Mucosa of rectum (tissue), 2 donors: ENCODE data around the gene SH3BGRL.
"Not testable (repeated sequence)": the region's sequence is repeated elsewhere in the genome, so short reads cannot be mapped to it uniquely, and the experiment has no call there.

ENCODE experiments used
- H3K27ac ChIP-seq, 2 donors: one replicate each; pipeline ENCODE4 v1.7.0; 2013; ENCODE audit warnings: inconsistent platforms in 2 of 2, low read depth in 2 of 2, low read length in 2 of 2
- H3K27me3 ChIP-seq, 2 donors: one replicate each; pipeline ENCODE4 v1.7.0; 2013; ENCODE audit warnings: low read length in 2 of 2; ENCODE audit not compliant: control insufficient read depth in 2 of 2, insufficient read depth in 2 of 2
- H3K36me3 ChIP-seq, 2 donors: one replicate each; pipeline ENCODE4 v1.7.0; 2013; ENCODE audit warnings: low read length in 2 of 2; ENCODE audit not compliant: control insufficient read depth in 2 of 2, insufficient read depth in 2 of 2
- H3K4me1 ChIP-seq, 2 donors: one replicate each; pipeline ENCODE4 v1.7.0; 2013; ENCODE audit warnings: low read length in 2 of 2, mild to moderate bottlenecking in 1 of 2; ENCODE audit not compliant: control insufficient read depth in 2 of 2, insufficient read depth in 2 of 2
- H3K4me3 ChIP-seq, 2 donors: one replicate each; pipeline ENCODE4 v1.7.0; 2013; ENCODE audit warnings: low read length in 2 of 2
- H3K9ac ChIP-seq, 2 donors: one replicate each; pipeline ENCODE4 v1.7.0; 2013; ENCODE audit warnings: low read length in 2 of 2, low read depth in 1 of 2, mild to moderate bottlenecking in 1 of 2
- H3K9me3 ChIP-seq, 2 donors: one replicate each; pipeline ENCODE4 v1.7.0; 2013; ENCODE audit warnings: low read length in 2 of 2; ENCODE audit not compliant: control insufficient read depth in 2 of 2
- donor health status: healthy.
- donor health status: Normal muscosa, but diverticular disease.

SH3BGRL gene

DNA sequence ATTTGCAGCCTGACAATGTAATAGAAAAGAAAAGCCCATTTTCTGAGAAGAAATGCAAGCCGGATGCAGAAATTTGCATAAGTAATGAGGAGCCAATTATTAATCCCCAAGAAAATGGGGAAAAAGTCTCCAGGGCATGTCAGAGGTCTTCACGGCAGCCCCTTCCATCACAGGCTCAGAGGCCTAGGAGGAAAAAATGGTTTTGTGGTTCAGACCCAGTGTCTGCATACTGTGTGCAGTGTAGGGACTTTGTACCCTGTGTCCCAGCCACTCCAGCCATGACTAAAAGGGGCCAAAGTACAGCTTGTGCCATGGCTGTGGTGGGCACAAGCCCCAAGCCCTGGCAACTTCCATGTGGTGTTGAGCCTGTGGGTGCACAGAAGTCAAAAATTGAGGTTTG, 92.2 kb downstream of the SH3BGRL start:
- no peaks in the 10 kb centered on the region for H3K36me3 ChIP-seq
- H3K4me3 ChIP-seq: no peak overlapping the region
- H3K4me1 ChIP-seq: no peaks in the 10 kb centered on the region
- peaks cover 0 to 7% of the 10 kb centered on the region in 2 donors for H3K9me3 ChIP-seq
- H3K27me3 ChIP-seq: no peaks in the 10 kb centered on the region
- H3K27ac ChIP-seq: no peak overlapping the region
- no peak overlapping the region for H3K9ac ChIP-seq

DNA sequence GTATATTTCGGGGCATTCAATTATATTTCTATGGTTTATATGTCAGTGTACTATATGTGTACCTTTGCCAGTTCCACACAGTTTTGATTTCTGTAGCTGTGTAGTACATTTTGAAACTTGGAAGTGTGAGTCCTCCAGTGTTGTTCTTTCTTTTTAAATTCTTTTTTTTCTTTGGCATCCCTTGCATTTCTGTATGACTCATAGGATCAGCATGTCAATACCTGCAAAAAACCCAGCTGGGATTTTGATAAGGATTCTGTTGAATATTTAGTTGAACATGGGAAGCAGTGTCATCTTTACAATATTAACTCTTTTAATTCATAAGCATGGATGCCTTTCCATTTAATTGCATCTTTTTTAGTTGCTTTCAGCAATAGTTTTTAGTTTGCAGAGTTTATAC, 100.0 kb downstream of the SH3BGRL start:
- Histone ChIP-seq H3K4me3 (no peak overlapping the region), H3K4me1 (no peaks in the 10 kb centered on the region), H3K36me3 (no peaks in the 10 kb centered on the region), H3K27me3 (no peaks in the 10 kb centered on the region), H3K9ac (no peak overlapping the region), H3K9me3 (no peaks in the 10 kb centered on the region), H3K27ac (no peak overlapping the region)

DNA sequence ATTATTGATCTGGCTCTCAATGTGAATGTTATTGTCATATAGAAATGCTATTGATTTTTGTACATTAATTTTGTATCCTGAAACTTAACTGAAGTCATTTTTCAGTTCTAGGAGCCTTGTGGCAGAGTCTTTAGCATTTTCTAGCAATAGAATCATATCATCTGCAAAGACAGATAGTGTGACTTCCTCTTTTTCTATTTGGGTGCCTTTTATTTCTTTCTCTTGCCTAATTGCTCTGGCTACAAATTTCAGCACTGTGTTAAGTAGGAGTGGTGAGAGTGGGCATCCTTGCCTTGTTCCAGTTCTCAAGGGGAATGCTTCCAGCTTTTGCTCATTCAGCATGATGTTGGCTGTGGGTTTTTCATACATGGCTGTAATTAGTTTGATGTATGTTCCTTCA, 102.7 kb downstream of the SH3BGRL start:
- Histone ChIP-seq H3K4me3 (no peak overlapping the region), H3K27me3 (no peaks in the 10 kb centered on the region), H3K9me3 (no peaks in the 10 kb centered on the region), H3K36me3 (no peaks in the 10 kb centered on the region), H3K4me1 (no peaks in the 10 kb centered on the region), H3K9ac (no peak overlapping the region), H3K27ac (no peak overlapping the region)

DNA sequence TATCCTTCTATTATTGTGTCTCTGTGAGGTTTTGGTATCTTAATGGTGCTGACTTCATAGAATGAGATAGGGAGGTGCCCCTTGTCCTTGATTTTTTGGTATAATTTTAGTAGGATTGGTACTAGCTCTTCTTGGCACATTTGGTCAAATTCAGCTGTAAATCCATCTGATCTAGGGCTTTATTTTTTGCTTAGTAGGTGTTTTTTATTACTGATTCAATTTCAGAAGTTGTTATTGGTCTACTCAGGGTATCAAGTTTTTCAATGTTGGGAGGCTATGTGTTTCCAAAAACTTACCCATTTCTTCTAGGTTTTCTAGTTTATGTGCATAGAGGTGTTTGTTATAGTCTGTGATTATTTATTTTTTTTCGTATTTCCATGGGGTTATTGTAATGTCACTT, 103.3 kb downstream of the SH3BGRL start:
- H3K4me1 ChIP-seq: no peaks in the 10 kb centered on the region
- no peak overlapping the region for H3K4me3 ChIP-seq
- no peak overlapping the region for H3K27ac ChIP-seq
- H3K27me3 ChIP-seq: no peaks in the 10 kb centered on the region
- no peaks in the 10 kb centered on the region for H3K36me3 ChIP-seq
- no peak overlapping the region for H3K9ac ChIP-seq
- no peaks in the 10 kb centered on the region for H3K9me3 ChIP-seq

DNA sequence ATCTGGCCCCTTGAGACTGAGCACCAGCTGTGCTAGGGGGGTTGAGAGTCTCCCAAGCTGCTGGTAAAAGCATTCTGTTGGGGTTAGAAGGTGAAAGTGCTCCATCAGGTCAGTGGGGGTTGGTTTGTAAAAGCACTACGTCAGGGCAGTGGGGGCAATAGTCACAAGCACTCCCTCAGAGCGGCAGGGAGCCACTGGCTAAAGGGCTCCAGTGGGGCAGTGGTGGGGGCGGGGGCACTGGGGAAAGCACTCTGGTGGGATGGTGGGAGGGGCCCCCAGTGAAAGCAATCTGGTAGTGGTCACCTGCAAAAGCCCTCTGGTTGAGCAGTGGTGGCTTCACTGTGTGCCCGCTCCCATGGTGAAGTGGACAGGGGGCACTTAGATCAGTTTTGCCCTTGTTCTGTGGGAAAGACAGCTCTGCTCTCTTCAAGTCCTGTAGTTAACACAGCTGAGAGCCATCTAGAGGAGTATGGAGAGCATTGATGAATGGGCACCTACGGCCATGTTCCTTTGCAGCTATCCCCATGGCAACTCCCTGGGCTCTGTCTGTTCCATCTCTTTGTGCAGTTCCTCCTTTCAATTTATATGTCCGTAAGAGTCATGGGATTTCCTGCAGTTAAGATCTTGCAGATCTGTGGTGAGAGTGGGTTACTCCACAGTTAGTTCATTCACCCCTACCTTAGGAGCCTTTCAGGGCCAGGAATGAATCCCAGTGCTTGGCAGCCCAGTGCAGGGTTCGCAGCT, 106.4 kb downstream of the SH3BGRL start:
- Histone ChIP-seq H3K27ac (no peak overlapping the region), H3K9ac (no peak overlapping the region), H3K9me3 (no peaks in the 10 kb centered on the region), H3K4me1 (no peaks in the 10 kb centered on the region), H3K27me3 (no peaks in the 10 kb centered on the region), H3K36me3 (no peaks in the 10 kb centered on the region), H3K4me3 (no peak overlapping the region)

DNA sequence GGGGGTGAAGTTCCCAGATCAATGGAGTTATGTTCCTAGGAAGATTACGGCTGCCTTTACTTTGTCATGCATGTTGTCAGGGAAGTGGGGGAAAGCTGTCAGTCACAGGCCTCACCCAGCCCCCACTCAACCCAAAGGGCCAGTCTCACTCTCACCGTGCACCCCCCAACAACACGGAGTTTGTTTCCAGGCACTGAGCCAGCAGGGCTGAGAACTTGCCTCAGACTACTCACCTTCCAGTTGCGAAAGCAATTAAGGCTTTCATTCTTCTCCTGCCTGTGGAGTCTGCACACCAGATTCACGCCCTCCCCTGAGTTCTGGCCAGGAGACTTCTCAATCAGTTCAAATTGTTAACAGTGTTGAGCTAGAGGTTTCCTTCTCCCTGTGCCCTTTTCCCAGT, 114.3 kb downstream of the SH3BGRL start:
- H3K27ac ChIP-seq: no peak overlapping the region

DNA sequence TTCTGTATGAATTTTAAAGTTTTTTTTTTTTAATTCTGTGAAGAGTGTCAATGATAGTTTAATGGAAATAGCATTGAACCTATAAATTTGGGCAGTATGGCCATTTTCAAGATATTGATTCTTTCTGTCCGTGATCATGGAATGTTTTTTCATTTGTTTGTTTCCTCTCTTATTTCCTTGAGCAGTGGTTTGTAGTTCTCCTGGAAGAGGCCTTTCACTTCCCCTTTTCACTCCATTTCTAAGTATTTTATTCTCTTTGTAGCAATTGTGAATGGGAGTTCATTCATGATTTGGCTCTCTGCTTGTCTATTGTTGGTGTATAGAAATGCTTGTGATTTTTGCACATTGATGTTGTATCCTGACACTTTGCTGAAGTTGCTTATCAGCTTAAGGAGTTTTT, 129.8 kb downstream of the SH3BGRL start:
- not testable (repeated sequence) for H3K9ac ChIP-seq, H3K36me3 ChIP-seq, H3K9me3 ChIP-seq, H3K4me1 ChIP-seq, H3K27me3 ChIP-seq, H3K27ac ChIP-seq, H3K4me3 ChIP-seq

More for the DNA sequence above, 114.3 kb downstream of the SH3BGRL start:
- H3K4me1 ChIP-seq: no peaks in the 10 kb centered on the region
- no peaks in the 10 kb centered on the region for H3K27me3 ChIP-seq
- no peaks in the 10 kb centered on the region for H3K36me3 ChIP-seq
- no peak overlapping the region for H3K9ac ChIP-seq
- no peaks in the 10 kb centered on the region for H3K9me3 ChIP-seq
- no peak overlapping the region for H3K4me3 ChIP-seq

DNA sequence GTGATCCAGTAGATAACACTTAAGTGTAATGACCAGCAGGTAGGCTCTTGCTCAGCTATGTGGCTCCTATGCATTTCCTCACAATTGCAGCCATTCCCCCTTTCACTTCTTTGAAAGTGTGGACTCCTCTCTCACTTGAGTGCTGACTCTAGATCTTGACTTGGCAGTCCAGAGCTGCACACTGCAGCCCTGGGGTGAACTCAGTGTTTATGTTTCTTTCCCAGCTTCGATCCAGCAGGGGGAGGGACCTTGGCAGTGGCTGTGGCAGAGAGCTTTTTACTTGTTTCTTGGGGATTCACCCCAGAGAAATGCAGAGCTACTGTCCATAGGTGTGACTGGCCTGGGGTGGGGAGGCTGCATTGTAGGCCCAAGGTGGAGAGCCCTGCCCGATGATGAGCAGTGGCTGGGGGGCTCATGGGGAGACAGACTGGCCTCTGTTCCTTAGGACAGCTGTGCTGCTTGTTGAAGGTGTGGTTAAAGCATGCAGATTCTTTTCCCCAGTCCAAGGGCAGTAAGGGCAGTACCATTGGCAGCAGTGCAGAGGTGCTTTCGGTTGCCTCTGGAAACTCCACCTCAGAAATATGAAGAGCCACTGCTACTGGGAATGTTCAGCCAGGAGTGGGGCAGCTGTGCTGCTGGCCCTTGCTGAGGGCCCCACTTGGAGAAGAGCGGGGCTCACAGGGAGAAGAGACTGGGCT, 134.7 kb downstream of the SH3BGRL start:
- Histone ChIP-seq H3K9ac (no peak overlapping the region), H3K4me3 (no peak overlapping the region), H3K4me1 (no peaks in the 10 kb centered on the region), H3K9me3 (no peaks in the 10 kb centered on the region), H3K36me3 (no peaks in the 10 kb centered on the region), H3K27ac (no peak overlapping the region), H3K27me3 (no peaks in the 10 kb centered on the region)

DNA sequence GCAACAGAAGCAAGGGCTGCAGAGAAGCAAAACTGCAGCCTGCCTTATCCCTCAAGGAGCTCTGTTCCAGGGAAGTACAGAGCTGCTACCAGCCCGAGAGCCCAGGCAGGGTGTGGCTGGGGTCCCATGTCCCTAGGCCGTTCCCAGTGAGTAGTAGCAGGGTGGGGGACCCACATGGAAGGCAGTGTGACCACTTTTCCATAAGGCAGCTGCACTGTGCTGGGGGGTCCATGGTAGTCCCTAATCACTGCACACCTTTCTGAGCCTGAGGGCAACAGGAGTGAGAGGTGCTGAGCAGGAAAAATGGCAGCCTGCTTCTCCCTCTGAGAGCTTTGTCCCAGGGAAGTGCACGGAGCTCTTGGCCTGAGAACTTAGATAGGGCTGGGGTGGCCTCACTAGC, 135.9 kb downstream of the SH3BGRL start:
- H3K27ac ChIP-seq: no peak overlapping the region
- no peak overlapping the region for H3K9ac ChIP-seq
- H3K9me3 ChIP-seq: no peaks in the 10 kb centered on the region
- no peaks in the 10 kb centered on the region for H3K36me3 ChIP-seq
- no peaks in the 10 kb centered on the region for H3K4me1 ChIP-seq
- no peaks in the 10 kb centered on the region for H3K27me3 ChIP-seq
- no peak overlapping the region for H3K4me3 ChIP-seq

DNA sequence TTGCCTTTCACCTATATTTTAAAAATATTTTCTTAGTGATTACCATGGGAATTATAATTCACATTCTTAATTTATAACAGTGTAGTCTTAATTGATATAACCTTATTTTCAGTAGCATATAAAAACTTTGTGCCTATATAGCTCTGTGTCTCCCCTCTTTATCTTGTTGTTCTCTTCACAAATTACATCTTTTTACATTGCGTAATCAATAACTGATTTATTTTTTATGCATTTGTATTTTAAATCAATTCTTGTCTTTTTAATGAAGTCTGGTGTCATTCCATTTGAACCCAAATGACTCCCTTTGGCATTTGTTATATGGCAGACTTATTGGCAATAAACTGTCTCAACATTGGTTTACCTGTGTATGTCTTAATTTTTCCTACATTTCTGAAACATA, 137.0 kb downstream of the SH3BGRL start:
- no peaks in the 10 kb centered on the region for H3K4me1 ChIP-seq

More for the DNA sequence above, 137.0 kb downstream of the SH3BGRL start:
- no peaks in the 10 kb centered on the region for H3K9me3 ChIP-seq
- H3K27me3 ChIP-seq: no peaks in the 10 kb centered on the region
- H3K27ac ChIP-seq: no peak overlapping the region
- H3K4me3 ChIP-seq: no peak overlapping the region
- H3K9ac ChIP-seq: no peak overlapping the region
- H3K36me3 ChIP-seq: no peaks in the 10 kb centered on the region
